Measurements from ENCODE around the gene SLC16A3. TPM values are rescaled to one million over a fixed set of nuclear protein-coding genes. Genes with fewer than 3 reads are reported as not detected.

The SLC16A3 gene
- total RNA-seq, 1 donor from 2014 or later = 21.0 TPM

GRCh38 chr17:82200743-82201497, 27.9 kb upstream of the SLC16A3 start:
- peaks cover 3% of the 10 kb centered on the region for H3K27me3 Mint-ChIP-seq (ENCODE audit: insufficient read depth, low read depth)
- H3K4me3 ChIP-seq = no peak overlapping the region
- H3F3A ChIP-seq (ENCODE audit: low read depth) = no peaks in the 10 kb centered on the region
- no peaks in the 10 kb centered on the region for H3K9me3 ChIP-seq (ENCODE audit: low read depth)
- H3K36me3 Mint-ChIP-seq = peaks cover 15% of the 10 kb centered on the region
- H3K4me1 Mint-ChIP-seq = peaks cover 7% of the 10 kb centered on the region
- H3K36me3 ChIP-seq = no peaks in the 10 kb centered on the region
- no peak for DNase-seq (ENCODE audit: low spot score)
- H3K9ac ChIP-seq = no peak overlapping the region
- H2AFZ ChIP-seq (replicated peaks) = no peak overlapping the region
- no peak overlapping the region for H3K27ac Mint-ChIP-seq
- peaks cover 10% of the 10 kb centered on the region for H4K20me1 ChIP-seq (ENCODE audit: low read depth)
- no peak for TF ChIP-seq CTCF (IDR thresholded peaks at IDR 0.05)
- TF ChIP-seq EZH2phosphoT487 (IDR thresholded peaks at IDR 0.05) = no peak
- no peak for TF ChIP-seq EZH2 (IDR thresholded peaks at IDR 0.05)
- no peaks in the 10 kb centered on the region for H3K4me1 ChIP-seq
- no peak overlapping the region for H3K27ac ChIP-seq
- no peaks in the 10 kb centered on the region for H3K79me2 ChIP-seq (ENCODE audit: low read depth)
- no peaks in the 10 kb centered on the region for H3K27me3 ChIP-seq
- H3K4me2 ChIP-seq = no peak overlapping the region
- H3K9me3 Mint-ChIP-seq = no peaks in the 10 kb centered on the region
- H3K4me3 Mint-ChIP-seq = no peak overlapping the region

GRCh38 chr17:82201498-82201910, 27.3 kb upstream of the SLC16A3 start:
- H2AFZ ChIP-seq (replicated peaks) = no peak overlapping the region
- DNase-seq (ENCODE audit: low spot score) = no peak
- H3K27ac Mint-ChIP-seq = no peak overlapping the region
- no peak overlapping the region for H3K4me3 ChIP-seq
- H3K79me2 ChIP-seq (ENCODE audit: low read depth) = no peaks in the 10 kb centered on the region
- peaks cover 13% of the 10 kb centered on the region for H3K36me3 Mint-ChIP-seq
- TF ChIP-seq CTCF (IDR thresholded peaks at IDR 0.05) (no peak), EZH2phosphoT487 (IDR thresholded peaks at IDR 0.05) (no peak), EZH2 (IDR thresholded peaks at IDR 0.05) (no peak)
- no peak overlapping the region for H3K9ac ChIP-seq
- H4K20me1 ChIP-seq (ENCODE audit: low read depth) = peaks cover 10% of the 10 kb centered on the region
- H3K4me1 Mint-ChIP-seq = peaks cover 10% of the 10 kb centered on the region
- H3K4me1 ChIP-seq = no peaks in the 10 kb centered on the region
- no peaks in the 10 kb centered on the region for H3F3A ChIP-seq (ENCODE audit: low read depth)
- no peaks in the 10 kb centered on the region for H3K36me3 ChIP-seq
- H3K4me3 Mint-ChIP-seq = no peak overlapping the region
- H3K9me3 Mint-ChIP-seq = no peaks in the 10 kb centered on the region
- peaks cover 3% of the 10 kb centered on the region for H3K27me3 Mint-ChIP-seq (ENCODE audit: insufficient read depth, low read depth)
- no peaks in the 10 kb centered on the region for H3K27me3 ChIP-seq
- H3K4me2 ChIP-seq = no peak overlapping the region
- H3K9me3 ChIP-seq (ENCODE audit: low read depth) = no peaks in the 10 kb centered on the region
- no peak overlapping the region for H3K27ac ChIP-seq

GRCh38 chr17:82202981-82203380, 25.9 kb upstream of the SLC16A3 start:
- H3K4me3 Mint-ChIP-seq = peak overlapping the region; percentile 17
- peaks cover 3% of the 10 kb centered on the region for H3K27me3 Mint-ChIP-seq (ENCODE audit: insufficient read depth, low read depth)
- H3K27ac Mint-ChIP-seq = no peak overlapping the region
- Histone ChIP-seq H3K27me3 (no peaks in the 10 kb centered on the region), H2AFZ (replicated peaks) (no peak overlapping the region), H4K20me1 (ENCODE audit: low read depth) (peaks cover 10% of the 10 kb centered on the region), H3K4me1 (no peaks in the 10 kb centered on the region), H3K36me3 (no peaks in the 10 kb centered on the region), H3K9ac (no peak overlapping the region), H3K4me3 (no peak overlapping the region), H3K79me2 (ENCODE audit: low read depth) (no peaks in the 10 kb centered on the region), H3K9me3 (ENCODE audit: low read depth) (no peaks in the 10 kb centered on the region), H3F3A (ENCODE audit: low read depth) (no peaks in the 10 kb centered on the region), H3K4me2 (no peak overlapping the region), H3K27ac (no peak overlapping the region)
- no peak for TF ChIP-seq EZH2phosphoT487 (IDR thresholded peaks at IDR 0.05)
- TF ChIP-seq EZH2 (IDR thresholded peaks at IDR 0.05) = no peak
- TF ChIP-seq CTCF (IDR thresholded peaks at IDR 0.05) = no peak
- H3K9me3 Mint-ChIP-seq = no peaks in the 10 kb centered on the region
- H3K36me3 Mint-ChIP-seq = peaks cover 14% of the 10 kb centered on the region
- DNase-seq (ENCODE audit: low spot score) = no peak
- H3K4me1 Mint-ChIP-seq = peaks cover 10% of the 10 kb centered on the region

All from neural progenitor cell (in vitro differentiated cells).